NCI-H146 (cell line): ENCODE data around the gene TUBB4A.
A peak's percentile ranks its signal among the peaks of the same experiment; 100 is the strongest.

ENCODE experiments used
- DNase-seq: peaks from one replicate; lab custom pipeline; 2025; lab: John Stamatoyannopoulos, UW

Gene TUBB4A

GRCh38 chr19:6466526-6467248, 35.4 kb downstream of the TUBB4A start:
- no peak for DNase-seq

DNA sequence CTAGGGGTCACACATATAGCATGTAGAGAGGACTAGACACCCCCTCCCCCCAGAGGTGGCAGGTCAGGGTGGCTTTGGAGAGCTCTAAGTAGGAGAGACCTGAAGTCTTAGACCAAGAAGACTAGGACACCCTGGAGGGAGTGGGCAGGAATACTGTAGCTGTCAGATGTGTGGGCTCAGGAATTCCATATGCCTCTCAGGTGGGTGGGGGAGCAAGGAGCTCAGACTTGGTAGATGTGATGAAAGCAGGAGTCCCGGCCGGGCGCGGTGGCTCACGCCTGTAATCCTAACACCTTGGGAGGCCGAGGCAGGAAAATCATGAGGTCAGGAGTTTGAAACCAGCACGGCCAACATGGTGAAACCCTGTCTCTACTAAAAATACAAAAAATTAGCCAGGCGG, 36.4 kb downstream of the TUBB4A start:
- no peak for DNase-seq

DNA sequence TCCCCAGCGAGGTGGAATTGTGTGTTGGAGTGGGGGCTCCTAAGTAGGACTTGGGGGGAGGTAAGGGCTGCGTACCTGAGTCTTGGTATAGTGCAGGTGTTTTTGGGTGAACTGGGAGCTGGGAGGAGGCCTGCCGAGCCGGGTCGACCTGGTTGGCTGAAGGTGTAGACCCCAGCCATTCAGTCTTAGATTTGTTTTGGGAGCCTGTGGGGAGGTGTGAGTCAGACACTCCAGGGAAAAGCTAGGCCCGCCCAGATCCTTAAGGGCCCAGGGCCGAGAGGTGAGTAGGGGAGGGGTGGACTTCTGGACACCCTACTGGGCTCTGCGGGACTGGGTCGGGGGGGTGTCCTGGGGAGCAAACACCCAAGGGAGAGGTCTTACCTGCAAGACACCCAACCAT, 37.1 kb downstream of the TUBB4A start:
- no peak for DNase-seq

- peak; percentile 90 for DNase-seq
Measured at GRCh38 chr19:6464070-6464873, 37.8 kb downstream of the TUBB4A start, which contains the start of gene CRB3. Gene CRB3 (plus strand): TSS chr19:6464271. CDS start chr19:6464702, 431 bp downstream.

DNA sequence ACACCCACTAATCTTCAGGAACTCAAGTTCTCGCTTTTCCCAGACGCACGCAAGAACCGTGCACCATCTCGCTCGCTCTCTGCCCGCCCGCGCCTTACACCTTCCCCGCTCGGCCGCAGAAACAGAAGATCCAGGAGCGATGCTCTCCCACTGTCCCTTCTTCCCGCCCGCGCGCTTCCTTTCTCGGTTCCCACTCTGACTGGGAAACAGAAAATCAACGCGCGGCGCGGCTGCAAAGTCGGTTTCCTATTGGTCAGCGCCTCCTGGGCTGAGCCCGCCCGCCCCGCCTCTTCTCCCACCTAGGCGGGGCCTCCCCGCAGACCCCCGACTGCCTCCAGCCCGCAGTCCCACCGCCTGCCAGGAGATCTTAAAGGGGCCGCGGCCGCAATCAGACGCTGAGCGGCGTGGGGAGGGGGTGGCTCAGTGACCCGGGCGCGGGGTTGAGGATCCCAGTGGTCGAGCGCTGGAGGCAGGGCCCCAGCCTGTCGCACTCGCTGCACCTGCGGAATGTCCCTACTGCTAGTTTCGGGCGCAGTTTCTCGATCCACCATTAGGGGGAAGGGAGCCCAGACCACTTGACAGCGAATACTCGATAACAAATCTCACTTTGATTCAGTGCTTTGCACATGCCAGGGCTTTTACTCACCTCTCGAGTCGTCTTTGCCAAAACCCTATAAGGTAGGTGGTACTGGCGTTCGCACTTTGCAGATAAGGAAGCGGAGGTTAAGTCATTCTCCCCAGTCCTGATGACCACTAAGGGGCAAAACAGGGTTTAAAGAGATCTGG, 41.8 kb downstream of the TUBB4A start:
- DNase-seq, result peak; percentile 92

DNA sequence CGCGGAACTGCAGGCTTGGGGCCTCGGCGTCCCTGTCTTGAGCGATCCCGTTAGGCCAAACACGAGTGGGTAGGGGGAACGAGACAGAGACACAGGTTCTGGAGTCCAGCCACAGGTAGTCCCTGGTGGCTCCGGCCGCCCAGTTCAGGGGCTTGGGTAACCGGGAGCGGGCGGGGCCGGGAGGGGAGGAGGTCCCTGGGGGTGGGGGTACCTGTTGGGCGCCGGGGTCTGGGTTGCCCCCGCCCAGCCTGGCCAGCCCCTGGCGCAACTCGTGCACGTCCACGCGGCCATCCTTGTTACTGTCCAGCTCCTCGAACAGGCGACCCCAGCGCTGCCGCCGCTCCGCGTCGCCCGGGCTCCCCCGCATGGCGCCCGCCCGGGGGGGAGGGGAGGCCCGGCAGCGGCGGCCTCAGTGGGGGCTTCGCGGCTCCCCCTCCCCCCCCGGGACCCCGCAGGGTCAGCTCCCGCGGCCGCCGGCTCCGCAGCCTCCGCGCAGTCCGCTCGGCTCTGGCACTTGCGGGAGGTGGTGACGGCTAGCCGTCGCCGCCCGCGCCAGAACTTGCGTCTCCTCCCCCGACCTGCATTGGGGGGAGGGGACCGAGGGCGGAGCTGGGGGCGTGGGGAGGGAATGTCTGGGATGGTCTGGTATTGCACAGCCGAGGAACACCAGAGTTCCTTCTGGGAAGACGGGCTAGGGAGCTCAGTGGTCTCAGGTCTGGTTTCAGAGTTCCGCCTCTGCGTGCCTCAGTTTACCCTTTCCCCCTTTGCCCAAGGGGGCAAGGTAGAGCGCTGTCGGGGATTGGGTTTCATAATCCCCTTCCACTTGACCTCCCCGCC, 42.6 kb downstream of the TUBB4A start, which contains the start of gene SLC25A23:
TSS of gene SLC25A23 (minus strand) at position 531 of the 837 bp plus-strand sequence. CDS start at position 367, 164 bp downstream.
- DNase-seq, result peak; percentile 67

DNA sequence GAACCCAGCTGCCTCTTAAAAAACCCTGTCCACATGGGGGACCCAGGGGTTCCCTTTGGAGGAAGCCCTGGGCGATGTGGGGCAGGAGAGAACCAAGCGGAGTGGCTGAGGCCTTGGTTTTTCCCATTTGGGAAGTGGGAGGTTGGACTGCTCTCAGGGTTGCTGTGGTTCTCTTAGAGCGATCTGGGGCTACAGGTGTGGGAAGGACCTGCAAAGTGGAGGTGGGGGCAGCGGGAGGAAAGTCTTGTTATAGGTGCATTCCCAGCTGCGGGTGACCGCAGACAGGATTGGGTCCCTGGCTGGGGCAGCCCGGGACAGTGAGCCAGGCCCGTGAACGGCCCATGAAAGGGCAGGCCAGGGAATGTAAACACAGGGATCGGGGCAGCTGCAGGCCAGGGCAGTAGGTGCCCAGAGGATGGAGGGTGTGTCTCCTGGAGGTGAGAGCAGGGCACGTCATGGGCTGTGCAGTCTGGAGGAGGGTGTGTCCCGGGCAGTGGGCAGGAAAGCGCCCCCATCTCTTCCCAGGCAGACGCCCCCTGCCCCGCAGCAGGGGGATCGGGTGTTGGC, 43.3 kb downstream of the TUBB4A start:
- DNase-seq, result no peak

- no peak for DNase-seq
Measured at GRCh38 chr19:6457958-6458694, 44.0 kb downstream of the TUBB4A start.

GRCh38 chr19:6455924-6456323, 46.2 kb downstream of the TUBB4A start:
- no peak for DNase-seq

- no peak for DNase-seq
Measured at GRCh38 chr19:6453951-6454565, 48.1 kb downstream of the TUBB4A start.

DNA sequence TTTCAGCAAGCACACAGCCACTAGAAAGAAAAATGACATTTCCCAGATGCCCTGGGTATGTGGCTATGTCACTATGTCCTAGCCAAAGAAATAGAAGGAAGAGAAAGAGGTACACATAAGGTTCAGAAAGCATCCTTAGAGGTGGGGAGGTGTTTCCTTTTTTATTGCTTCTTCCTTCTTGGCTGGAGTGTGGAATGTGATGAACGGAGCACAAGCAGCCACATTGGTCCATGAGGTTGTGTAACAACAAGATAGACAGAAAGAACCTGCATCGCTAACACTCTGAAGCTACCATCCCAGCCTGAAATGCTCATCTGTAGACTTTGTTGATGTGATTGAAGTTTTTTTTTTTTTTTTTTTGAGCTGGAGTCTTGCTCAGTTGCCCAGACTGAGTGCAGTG, 49.2 kb downstream of the TUBB4A start:
- DNase-seq, result no peak

DNA sequence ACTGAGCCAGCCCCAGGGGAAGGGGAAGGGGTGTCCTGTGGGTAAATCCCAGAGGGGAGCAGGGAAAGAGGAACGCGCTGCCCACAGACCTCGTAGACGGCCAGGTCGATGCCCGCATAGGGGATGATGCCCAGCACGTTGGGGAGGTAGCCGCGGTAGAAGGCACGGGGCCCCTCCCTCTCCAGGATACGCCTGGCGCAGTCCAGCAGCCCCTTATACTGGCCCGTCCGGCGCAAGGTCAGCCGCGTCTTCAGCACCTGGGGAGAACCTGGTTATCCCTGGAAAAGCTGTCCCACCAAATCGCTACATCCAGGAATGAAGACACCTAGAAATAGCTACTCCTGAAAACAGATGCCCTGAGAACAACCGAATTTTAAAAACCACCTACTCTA, 49.9 kb downstream of the TUBB4A start:
- no peak for DNase-seq

DNA sequence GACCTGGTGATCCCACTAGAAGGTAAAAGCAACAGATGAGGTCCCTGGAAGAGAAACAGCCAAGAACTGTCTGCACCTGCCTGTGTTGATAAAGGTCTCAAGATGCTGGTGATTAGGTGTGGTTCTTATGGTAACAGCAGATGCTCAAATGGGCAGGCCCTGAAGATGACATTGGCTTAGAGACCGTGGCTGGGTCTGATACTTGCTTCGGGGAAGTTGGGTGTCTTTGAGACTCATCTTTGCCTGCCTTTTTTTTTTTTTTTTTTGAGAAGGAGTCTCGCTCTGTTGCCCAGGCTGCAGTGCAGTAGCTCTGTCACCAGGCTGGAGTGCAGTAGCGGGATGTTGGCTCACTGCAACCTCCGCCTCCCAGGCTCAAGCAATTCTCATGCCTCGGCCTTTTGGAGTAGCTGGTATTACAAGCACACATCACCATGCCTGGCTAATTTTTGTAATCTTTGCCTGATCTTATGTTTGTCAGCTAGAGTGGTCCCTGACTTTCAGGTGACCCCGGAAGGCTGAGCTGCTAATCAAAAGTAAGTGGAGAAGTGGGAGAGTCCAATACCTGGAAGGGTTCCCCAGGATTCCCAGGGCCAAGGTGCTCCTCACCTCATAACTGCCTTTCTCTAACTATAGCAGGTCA, 50.4 kb downstream of the TUBB4A start:
- DNase-seq, result no peak

- no peak for DNase-seq
Measured at GRCh38 chr19:6450166-6450565, 51.9 kb downstream of the TUBB4A start.

- DNase-seq, result no peak
Measured at GRCh38 chr19:6448045-6448444, 54.1 kb downstream of the TUBB4A start.

DNA sequence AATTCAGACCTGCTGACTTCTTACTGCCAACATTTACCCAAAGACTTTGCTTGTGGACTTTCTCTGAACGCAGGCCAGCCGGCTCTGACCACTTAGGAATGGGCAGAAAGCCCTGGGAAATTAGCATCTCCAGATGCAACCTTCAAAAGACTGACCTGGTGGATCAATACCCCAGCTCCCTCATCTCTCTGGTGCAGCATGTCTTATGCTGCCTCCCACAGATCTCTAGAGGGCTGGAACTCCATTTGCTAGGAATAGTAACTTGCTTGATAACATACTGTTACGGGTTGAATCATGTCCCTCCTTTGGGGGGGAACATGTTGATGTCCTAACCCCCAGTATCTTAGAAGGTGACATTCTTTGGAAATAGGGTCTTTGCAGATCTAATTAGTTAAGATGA, 55.7 kb downstream of the TUBB4A start:
- no peak for DNase-seq
